Stimulated activated CD4-positive, alpha-beta T cell treated with anti-CD3 and anti-CD28 coated beads, Interleukin-1b, Interleukin-23, amount 100 ng/mL, for 1 hour (primary cell): Measurements from ENCODE around the gene BRCA2.

Experiments used
- DNase-seq, 2 donors: peaks; one replicate each; pipeline ENCODE4 v3.0.0-alpha.2; 2020; ENCODE audit warnings: low read depth in 2 of 2

BRCA2 gene

DNA sequence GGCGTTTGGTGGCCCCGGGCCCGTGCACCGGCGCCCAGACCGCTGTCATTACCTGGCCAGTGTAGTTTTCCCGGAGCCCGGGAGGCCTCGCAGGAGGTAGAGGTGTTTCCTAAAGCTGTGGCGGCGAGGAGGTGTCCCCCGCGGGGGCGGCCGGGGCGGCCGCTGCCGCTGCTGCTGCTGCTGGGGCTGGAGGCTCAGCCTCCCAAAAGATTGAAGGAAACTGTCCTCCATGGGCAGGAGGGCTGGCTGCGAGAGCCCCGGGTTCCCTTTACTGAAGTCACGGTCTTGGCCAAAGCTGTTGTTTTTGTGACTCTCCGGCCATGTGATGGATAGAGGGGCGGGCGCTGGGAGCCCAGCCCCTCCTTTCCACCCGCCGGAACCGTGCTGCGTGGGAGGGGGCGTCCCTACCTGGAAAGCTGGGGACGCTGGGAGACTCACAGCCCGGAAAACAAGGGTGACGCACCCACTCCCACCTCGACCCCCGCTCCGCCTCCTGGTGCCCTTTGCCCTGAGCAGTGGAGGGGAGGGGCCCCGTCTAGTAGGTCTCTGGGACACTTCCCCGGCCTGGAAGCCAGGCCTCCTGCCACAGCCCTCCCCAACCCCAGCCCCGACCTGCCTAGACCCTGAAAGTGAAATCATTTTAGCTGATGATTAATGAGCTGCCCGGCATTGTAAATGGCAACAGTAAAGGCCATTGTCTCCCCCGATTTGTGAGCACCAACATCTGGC lies 112.7 kb downstream of the BRCA2 start, which contains the start of gene N4BP2L1:
Gene N4BP2L1 (minus strand): TSS at position 279 of the 729 bp plus-strand sequence. CDS start 48 bp downstream, at position 231.
- DNase-seq = peak; percentile 53 to 78

GRCh38 chr13:32428581-32429432 lies 113.5 kb downstream of the BRCA2 start:
- no peak for DNase-seq

GRCh38 chr13:32429433-32429909 lies 114.2 kb downstream of the BRCA2 start:
- DNase-seq = no peak

- no peak for DNase-seq
Measured at GRCh38 chr13:32430018-32430747, 114.9 kb downstream of the BRCA2 start.

- DNase-seq = no peak
Measured at GRCh38 chr13:32431361-32431760, 116.1 kb downstream of the BRCA2 start.

GRCh38 chr13:32432856-32433255 lies 117.5 kb downstream of the BRCA2 start:
- DNase-seq = no peak

GRCh38 chr13:32438871-32439270 lies 123.6 kb downstream of the BRCA2 start:
- DNase-seq = no peak

GRCh38 chr13:32443111-32443510 lies 127.8 kb downstream of the BRCA2 start:
- no peak for DNase-seq

- no peak for DNase-seq
Measured at GRCh38 chr13:32445461-32445860, 130.2 kb downstream of the BRCA2 start.

DNA sequence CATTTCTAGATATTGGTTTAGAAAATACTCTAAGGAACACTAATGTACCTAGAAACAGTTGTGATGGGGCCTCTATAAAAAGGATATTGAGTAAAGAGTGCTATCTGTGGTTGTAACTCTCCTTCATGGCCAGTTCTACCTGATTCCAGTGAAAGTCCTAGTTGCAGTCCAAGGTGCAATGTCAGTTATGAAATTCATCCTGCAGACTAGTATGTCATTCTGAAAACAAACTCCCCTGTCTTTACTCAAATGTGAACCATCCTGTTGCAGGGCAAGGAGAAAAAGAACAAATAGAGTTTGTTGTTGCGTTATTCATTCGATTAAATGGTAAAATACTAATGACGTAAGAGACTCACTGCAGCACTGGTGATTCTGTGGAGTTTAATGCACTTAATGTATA lies 130.9 kb downstream of the BRCA2 start:
- DNase-seq = no peak

DNA sequence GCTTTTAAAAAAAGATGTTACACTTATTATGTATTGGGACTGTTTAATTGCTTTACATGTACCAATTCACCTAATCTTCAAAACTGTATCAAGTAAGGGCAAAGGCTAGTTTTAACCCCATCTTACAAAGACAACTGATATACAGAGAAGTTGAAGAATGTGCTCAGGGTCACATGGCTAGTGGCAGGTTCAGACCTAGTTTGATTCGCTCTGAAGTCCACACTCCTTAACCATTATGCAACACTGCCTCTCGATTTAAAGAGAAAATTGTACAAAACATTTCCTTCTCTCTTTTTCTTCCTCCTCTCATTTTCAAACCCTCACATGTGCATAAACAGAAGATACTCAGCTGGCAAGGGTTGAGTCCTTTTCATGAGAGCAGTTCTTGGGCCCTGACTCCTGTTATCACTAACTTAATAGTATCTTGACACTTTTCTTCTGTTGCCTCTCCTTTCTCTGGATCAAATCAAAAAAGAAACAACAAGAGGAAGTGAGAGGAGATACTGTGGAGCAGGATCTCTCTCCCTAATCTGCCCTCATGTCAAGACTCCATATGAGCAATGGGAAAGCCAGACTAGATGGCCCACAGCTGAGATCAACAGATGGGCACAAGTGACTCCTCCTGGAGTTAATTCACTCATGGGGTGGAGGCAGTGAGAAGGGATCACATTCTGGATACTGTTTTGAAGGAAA lies 131.6 kb downstream of the BRCA2 start:
- no peak for DNase-seq

DNA sequence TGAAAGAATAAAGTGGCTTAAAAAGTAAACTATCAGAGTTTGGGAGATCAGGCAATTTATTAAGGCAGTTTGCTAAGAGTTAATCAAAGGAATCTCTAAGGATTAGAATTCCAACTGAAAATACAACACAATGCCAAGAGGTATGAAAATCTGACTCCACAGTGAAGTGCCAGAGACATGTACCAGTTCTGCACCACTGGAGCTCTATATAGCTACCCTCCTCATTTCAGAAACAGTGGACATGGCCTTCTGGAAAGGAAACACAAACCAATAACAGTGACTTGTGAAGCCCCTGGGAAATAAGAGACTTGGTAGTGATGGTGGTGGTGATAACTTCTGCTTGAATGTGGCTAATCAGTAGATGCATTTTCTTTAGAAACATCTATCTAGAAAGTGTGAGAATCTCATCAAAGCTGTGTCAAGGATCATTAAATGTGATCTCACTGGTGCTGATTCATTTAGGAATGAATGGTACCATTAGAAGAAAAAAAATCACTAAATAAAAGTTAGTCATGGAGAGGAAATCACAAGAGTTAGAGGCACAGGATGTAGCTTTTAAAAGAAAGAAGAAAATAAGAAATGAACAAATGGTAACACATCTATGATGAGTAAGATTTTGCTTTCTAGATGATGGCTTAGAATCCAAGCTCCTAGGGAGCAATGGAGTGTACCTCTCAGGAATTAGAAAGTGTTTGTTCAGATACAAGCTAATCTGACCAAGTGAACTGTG lies 132.8 kb downstream of the BRCA2 start:
- DNase-seq = no peak

GRCh38 chr13:32448972-32449371 lies 133.7 kb downstream of the BRCA2 start:
- DNase-seq = no peak
